GM19395 (cell line): ENCODE data around the gene CIDEB.

ENCODE experiments used
- ATAC-seq: cut with Tn5 transposase; IDR thresholded peaks from one replicate; pipeline ENCODE4 v1.9.1; 2021; ENCODE audit warnings: mild to moderate bottlenecking, moderate library complexity; ENCODE audit not compliant: unreplicated experiment

Gene CIDEB

DNA sequence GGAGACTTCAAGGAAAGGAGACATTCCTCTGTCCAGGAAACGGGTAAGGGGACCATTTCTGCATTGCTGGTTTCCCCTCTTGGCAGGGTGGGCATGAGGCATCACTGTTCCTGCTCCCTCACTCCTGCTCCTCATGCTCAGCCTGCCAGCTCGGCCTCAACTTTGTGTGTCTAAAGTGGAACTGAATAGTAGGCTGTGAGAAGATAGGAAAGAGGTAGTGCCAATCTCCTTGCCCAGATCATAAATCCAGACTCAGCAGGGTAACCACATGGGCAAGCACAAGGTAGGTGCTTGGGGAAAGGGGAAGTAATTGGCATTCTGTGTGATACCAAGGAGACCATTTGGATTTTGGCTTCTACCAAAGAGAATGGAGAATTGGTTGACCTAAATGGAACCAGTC, 6.1 kb upstream of the CIDEB start:
- no peak for ATAC-seq

DNA sequence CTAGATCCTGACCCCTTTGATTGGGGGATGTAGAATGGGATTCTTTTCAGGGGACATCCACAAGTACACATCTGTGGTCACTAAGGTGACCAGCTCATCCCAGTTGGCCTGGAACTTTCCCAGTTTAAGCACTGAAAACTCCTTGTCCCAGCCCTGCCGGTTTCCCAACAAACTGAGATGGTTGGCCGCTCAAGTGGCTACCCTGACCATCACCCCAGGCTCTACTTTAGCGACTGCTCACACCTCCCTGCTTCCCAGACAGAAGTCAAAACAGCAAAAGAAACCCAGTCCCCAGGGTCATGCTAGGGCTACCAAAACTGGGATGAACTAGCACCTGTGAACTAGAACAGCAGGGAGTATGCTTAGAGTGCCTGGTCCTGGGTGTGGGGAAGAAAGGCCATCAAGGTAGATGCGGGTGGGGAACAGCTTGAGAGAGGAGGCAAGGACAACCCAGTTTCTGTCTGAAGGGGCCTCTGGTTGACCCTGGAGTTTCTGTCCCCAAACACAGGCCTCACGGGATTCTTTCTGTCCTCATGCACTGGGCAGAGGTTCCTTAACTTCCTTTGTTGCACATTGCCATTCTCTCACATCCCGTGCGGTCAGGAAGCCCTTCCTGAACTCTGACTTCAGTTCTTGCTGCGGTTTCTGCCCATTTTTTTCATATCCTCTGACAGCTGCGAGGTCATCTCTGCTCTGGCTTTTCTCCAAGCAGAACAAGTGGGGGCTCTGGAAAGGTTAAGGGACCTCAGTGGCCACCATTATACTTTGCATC, 5.1 kb upstream of the CIDEB start:
- ATAC-seq = no peak

GRCh38 chr14:24311837-24312615, 4.2 kb upstream of the CIDEB start:
- no peak for ATAC-seq

DNA sequence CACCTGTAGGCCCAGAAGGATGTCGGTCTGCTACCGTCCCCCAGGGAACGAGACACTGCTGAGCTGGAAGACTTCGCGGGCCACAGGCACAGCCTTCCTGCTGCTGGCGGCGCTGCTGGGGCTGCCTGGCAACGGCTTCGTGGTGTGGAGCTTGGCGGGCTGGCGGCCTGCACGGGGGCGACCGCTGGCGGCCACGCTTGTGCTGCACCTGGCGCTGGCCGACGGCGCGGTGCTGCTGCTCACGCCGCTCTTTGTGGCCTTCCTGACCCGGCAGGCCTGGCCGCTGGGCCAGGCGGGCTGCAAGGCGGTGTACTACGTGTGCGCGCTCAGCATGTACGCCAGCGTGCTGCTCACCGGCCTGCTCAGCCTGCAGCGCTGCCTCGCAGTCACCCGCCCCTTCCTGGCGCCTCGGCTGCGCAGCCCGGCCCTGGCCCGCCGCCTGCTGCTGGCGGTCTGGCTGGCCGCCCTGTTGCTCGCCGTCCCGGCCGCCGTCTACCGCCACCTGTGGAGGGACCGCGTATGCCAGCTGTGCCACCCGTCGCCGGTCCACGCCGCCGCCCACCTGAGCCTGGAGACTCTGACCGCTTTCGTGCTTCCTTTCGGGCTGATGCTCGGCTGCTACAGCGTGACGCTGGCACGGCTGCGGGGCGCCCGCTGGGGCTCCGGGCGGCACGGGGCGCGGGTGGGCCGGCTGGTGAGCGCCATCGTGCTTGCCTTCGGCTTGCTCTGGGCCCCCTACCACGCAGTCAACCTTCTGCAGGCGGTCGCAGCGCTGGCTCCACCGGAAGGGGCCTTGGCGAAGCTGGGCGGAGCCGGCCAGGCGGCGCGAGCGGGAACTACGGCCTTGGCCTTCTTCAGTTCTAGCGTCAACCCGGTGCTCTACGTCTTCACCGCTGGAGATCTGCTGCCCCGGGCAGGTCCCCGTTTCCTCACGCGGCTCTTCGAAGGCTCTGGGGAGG, 3.1 kb upstream of the CIDEB start, which contains the start of gene LTB4R:
Gene LTB4R (plus strand): TSS at position 857 of the 959 bp plus-strand sequence. CDS start 4,150 bp downstream, outside the sequence.
- peak; percentile 56 for ATAC-seq

DNA sequence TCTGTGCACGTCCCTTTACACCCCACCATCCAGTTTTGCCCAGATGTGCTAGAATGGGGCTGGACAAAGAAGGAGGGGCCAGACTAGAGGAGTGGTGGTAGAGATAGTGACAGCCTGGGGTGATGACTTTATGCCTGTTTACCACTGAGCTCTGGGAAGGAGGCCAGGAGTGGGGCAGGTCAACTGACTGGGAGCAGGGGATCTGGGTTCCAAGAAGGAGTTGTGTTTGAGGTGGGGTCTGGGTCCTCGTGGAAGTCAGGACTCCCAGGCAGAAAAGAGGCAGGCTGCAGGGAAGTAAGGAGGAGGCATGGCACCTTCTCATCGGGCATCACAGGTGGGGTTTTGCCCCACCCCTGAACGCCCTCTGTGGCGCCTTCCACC, 2.5 kb upstream of the CIDEB start:
- ATAC-seq = no peak

DNA sequence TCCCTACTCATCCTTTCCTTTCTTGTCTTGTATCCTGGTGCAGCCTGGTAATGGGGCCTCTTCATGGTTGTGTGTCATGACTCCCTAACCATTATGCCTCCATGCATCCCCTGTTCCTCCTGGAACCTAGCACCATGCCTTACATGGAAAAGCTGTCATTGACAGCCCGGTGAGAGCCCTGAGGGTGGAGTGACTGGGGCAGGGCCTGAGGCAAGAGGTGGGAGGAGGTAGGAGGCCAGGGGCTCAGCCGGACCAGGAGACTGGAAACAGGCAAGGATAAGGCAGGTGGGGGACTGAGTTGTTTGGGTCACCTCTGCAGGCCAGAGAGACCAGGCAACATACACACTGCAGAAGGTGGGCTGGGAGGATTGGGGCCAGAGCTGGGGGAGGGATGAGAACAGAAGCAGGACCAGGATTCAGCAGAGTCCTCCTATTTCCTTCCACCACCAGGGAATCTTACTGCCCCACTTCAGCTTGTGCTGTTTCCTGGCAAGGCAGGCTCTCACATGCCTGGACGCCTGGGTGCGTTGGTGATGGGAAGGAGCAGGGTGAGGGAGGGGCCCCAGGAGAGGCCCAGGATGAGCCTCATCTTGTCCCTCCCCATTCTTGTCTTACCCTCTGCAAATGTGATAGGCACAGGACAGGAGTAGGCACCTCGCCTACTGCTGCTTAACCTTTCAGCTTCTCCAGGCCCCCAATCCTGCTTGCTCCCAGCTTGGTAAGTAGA, 1.9 kb upstream of the CIDEB start, which contains the start of gene LTB4R2:
Gene LTB4R2 (plus strand): TSS at position 603 of the 727 bp plus-strand sequence. CDS start 525 bp downstream, outside the sequence.
- no peak for ATAC-seq

- no peak for ATAC-seq
Observed at GRCh38 chr14:24308342-24309124, 756 bp upstream of the CIDEB start.

DNA sequence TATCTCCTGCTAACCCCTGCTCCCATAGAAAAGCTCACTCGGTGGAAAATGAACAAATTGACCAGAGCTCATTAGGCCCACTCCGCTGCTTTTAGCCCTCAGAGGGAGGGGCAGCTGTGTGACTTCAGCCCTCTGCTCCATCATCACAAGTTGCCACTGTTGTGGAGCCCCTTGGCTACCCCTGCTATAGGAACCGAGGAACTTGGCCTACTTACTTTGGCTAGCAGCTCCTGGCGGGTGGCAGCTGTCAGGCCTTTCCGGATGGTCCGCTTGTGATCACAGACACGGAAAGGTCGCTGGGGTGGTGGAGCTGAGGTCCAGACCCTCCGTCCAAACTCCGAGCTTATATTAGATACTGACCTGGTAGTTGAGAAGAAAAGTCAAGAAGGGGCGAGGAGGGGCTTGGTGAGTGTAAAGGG, 612 bp downstream of the CIDEB start:
- ATAC-seq = no peak

DNA sequence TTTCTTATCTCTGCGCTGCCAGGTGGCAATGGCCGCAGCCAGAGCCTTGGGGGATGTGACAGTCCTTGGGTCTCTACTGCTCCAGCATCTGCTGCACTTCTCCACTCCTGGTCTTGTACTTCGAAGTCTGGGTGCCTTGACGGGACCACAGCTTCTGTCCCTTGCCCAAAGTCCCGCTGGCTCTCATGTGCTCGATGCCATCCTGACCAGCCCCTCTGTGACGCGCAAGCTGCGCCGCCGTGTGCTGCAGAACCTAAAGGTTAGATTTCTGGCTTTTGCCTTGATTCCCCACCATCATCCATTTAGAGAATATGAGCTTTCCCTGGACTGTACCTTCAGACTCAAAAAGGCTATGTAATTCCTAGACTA, 3.8 kb downstream of the CIDEB start:
- no peak for ATAC-seq

GRCh38 chr14:24300326-24300980, 7.3 kb downstream of the CIDEB start:
- no peak for ATAC-seq

- peak; percentile 78 for ATAC-seq
Observed at GRCh38 chr14:24299255-24300191, 8.3 kb downstream of the CIDEB start, which contains the start of the genes DHRS1 and NOP9. DHRS1 (minus strand) TSS chr14:24299780; CDS start chr14:24299106, 674 bp downstream. NOP9 (plus strand) TSS chr14:24299850; CDS start chr14:24299955, 105 bp downstream.

GRCh38 chr14:24298892-24299254, 8.9 kb downstream of the CIDEB start:
- ATAC-seq = no peak

DNA sequence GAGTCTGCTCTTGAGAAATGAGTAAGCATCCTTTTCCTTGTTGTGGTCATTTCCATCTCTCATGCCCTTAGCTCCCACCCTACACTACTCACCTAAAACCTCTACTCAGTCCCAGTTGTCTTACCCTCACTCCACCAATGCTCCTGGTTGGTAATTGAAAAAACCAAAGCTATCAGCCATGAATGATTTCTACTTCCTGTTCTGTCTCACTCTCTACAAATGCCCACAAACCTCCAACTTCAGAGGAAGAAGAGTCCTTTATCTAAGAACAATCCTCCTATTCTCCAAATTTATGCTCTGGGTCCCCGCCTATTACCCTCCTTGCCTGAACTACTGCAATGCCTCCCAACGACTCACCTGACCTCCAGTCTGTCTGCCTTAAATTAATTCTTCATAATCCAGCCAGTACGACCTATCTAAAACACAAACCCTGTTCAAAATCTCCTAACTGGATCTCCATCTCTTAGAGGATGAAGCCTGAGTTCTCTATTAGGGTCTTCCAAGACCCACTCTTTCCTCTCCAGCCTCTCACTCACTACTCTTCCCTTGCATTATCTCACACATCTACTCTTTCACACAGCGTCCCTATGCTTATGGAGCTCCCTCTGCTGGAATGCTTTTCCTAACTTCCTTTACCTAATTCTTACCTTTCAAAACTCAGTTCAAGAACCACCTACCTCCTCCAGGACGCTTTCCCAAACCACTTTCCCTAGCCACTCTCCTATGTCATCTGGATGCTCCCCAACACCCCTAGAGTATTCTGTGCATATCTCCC, 10.4 kb downstream of the CIDEB start:
- peak; percentile 30 for ATAC-seq

GRCh38 chr14:24296341-24297157, 11.2 kb downstream of the CIDEB start:
- ATAC-seq = peak; percentile 68

- ATAC-seq = no peak
Observed at GRCh38 chr14:24293525-24293924, 14.3 kb downstream of the CIDEB start.
